ENCODE results near the gene NAA40. TPM values are rescaled to one million over a fixed set of nuclear protein-coding genes. Genes with fewer than 3 reads are reported as not detected.

Gene NAA40
- total RNA-seq, 4 donors from 2014 or later, result 46.2 to 80.0 (median 57.1) TPM

- H3K4me3 ChIP-seq, result peak overlapping the region; percentile 16 to 50 (median 46)
- H3K27ac ChIP-seq, result peak overlapping the region in 1 of 4 donors; percentile 7
- DNase-seq, result peak in 2 of 3 donors; percentile 50 to 67
These were observed 60.7 kb downstream of the NAA40 start for GRCh38 chr11:63999349-64000025.

GRCh38 chr11:64000026-64000739, 61.4 kb downstream of the NAA40 start:
- Histone ChIP-seq H3K36me3 (peaks cover 0 to 35% (median 0%) of the 10 kb centered on the region in 3 donors), H3K9me3 (no peaks in the 10 kb centered on the region), H3K27me3 (no peaks in the 10 kb centered on the region), H3K27ac (peak overlapping the region in 1 of 4 donors; percentile 7), H3K4me3 (peak overlapping the region; percentile 16 to 50 (median 46)), H3K4me1 (peaks cover 0 to 33% (median 21%) of the 10 kb centered on the region in 4 donors)
- peak; percentile 59 to 81 (median 78) for DNase-seq
- TF ChIP-seq CTCF (IDR thresholded peaks at IDR 0.05) (peak; percentile 73 to 91 (median 86)), POLR2A (IDR thresholded peaks at IDR 0.05) (no peak)

More at GRCh38 chr11:63999349-64000025, 60.7 kb downstream of the NAA40 start:
- Histone ChIP-seq H3K36me3 (peaks cover 0 to 42% (median 0%) of the 10 kb centered on the region in 3 donors), H3K9me3 (no peaks in the 10 kb centered on the region), H3K4me1 (peaks cover 0 to 33% (median 21%) of the 10 kb centered on the region in 4 donors), H3K27me3 (no peaks in the 10 kb centered on the region)
- no peak for TF ChIP-seq POLR2A (IDR thresholded peaks at IDR 0.05)
- TF ChIP-seq CTCF (IDR thresholded peaks at IDR 0.05), result no peak

GRCh38 chr11:64000740-64001483, 62.1 kb downstream of the NAA40 start:
- H3K4me3 ChIP-seq, result peak overlapping the region; percentile 16 to 50 (median 46)
- TF ChIP-seq CTCF (IDR thresholded peaks at IDR 0.05), result no peak
- no peak for TF ChIP-seq POLR2A (IDR thresholded peaks at IDR 0.05)
- H3K4me1 ChIP-seq, result peaks cover 0 to 33% (median 21%) of the 10 kb centered on the region in 4 donors
- H3K9me3 ChIP-seq, result no peaks in the 10 kb centered on the region
- no peak overlapping the region for H3K27ac ChIP-seq
- no peaks in the 10 kb centered on the region for H3K27me3 ChIP-seq
- DNase-seq, result no peak
- H3K36me3 ChIP-seq, result peaks cover 0 to 28% (median 0%) of the 10 kb centered on the region in 3 donors

- no peaks in the 10 kb centered on the region for H3K9me3 ChIP-seq
- no peak overlapping the region for H3K27ac ChIP-seq
- DNase-seq, result no peak
- no peak for TF ChIP-seq POLR2A (IDR thresholded peaks at IDR 0.05)
- TF ChIP-seq CTCF (IDR thresholded peaks at IDR 0.05), result no peak
- peaks cover 0 to 36% (median 21%) of the 10 kb centered on the region in 4 donors for H3K4me1 ChIP-seq
- H3K27me3 ChIP-seq, result no peaks in the 10 kb centered on the region
- H3K4me3 ChIP-seq, result no peak overlapping the region
- H3K36me3 ChIP-seq, result peaks cover 0 to 19% (median 0%) of the 10 kb centered on the region in 3 donors
These were observed 63.0 kb downstream of the NAA40 start for GRCh38 chr11:64001484-64002420.

Measured in Peyer's patch (tissue), 4 donors.